Lower leg skin (tissue), 4 donors: ENCODE results near the gene RALGAPA1. TPM values are rescaled to one million over a fixed set of nuclear protein-coding genes. Genes with fewer than 3 reads are reported as not detected.

Experiments
- DNase-seq, 2 donors: peaks; one replicate each; pipeline ENCODE4 v3.0.0-alpha.2; 2019; ENCODE audit warnings: low spot score in 2 of 2
- H3K4me3 ChIP-seq: fragments of 200-600 bp; sonication (generic); 2 replicates; pipeline ENCODE4 v1.5.1; 2017; ENCODE audit warnings: mild to moderate bottlenecking, low read depth; ENCODE audit not compliant: poor library complexity, severe bottlenecking
- CTCF ChIP-seq, 3 donors: fragments of 450-650 bp; IDR thresholded peaks; one replicate each; pipeline ENCODE4 v1.5.1; 2016; ENCODE audit warnings: antibody characterized with exemption in 3 of 3, mild to moderate bottlenecking in 3 of 3, moderate library complexity in 2 of 3
- POLR2A ChIP-seq, 2 donors: fragments of 450-650 bp; IDR thresholded peaks; one replicate each; pipeline ENCODE4 v1.6.1; 2016 to 2017; ENCODE audit warnings: antibody characterized with exemption in 2 of 2, mild to moderate bottlenecking in 1 of 2, moderate library complexity in 1 of 2
- WGBS, 2 donors: methylation state at CpG; one replicate each; pipeline ENCODE4 v1.1.5; 2018; 5-methylcytosine and 5-hydroxymethylcytosine counted together
- intact Hi-C: fragments of 100-400 bp; cut with DNase I; formaldehyde crosslinking; loops from one replicate; pipeline ENCODE4 v1.15.0; 2023; ENCODE audit warnings: low total_unique reads
- total RNA-seq, 4 donors: library from RNA; depleted of rRNA; stranded (reverse); fragments of >200 nt; gene quantifications; one replicate each; pipeline ENCODE4 v1.1.0, GENCODE V29; 2016

RALGAPA1 gene
- total RNA-seq, 4 donors from 2014 or later, result 48.4 to 56.9 (median 50.2) TPM

GRCh38 chr14:35526962-35527361 is 282.1 kb downstream of the RALGAPA1 start:
- 88 to 96% methylated on average over 2 of the region's 2 CpGs for WGBS, 2 donors
- TF ChIP-seq POLR2A (IDR thresholded peaks at IDR 0.05) (no peak), CTCF (IDR thresholded peaks at IDR 0.05) (no peak)
- no peak for DNase-seq
- intact Hi-C loops, result no loop called here
- H3K4me3 ChIP-seq, result no peak overlapping the region

- no peak for DNase-seq
- TF ChIP-seq CTCF (IDR thresholded peaks at IDR 0.05) (no peak), POLR2A (IDR thresholded peaks at IDR 0.05) (no peak)
- intact Hi-C loops, result no loop called here
- H3K4me3 ChIP-seq, result no peak overlapping the region
- WGBS, 2 donors, result 91 to 92% methylated on average over 3 of the region's 3 CpGs
Observed at GRCh38 chr14:35525695-35526094, 283.4 kb downstream of the RALGAPA1 start.

GRCh38 chr14:35519986-35520385 is 289.1 kb downstream of the RALGAPA1 start:
- no peak for DNase-seq
- intact Hi-C loops, result no loop called here
- WGBS, 2 donors, result 69% methylated on average over 2 of the region's 2 CpGs
- TF ChIP-seq POLR2A (IDR thresholded peaks at IDR 0.05) (no peak), CTCF (IDR thresholded peaks at IDR 0.05) (no peak)
- H3K4me3 ChIP-seq, result no peak overlapping the region

GRCh38 chr14:35515916-35516315 is 293.2 kb downstream of the RALGAPA1 start:
- TF ChIP-seq CTCF (IDR thresholded peaks at IDR 0.05), result no peak
- TF ChIP-seq POLR2A (IDR thresholded peaks at IDR 0.05), result no peak
- WGBS, 2 donors, result 76% methylated on average over 1 of the region's 1 CpG
- DNase-seq, result no peak
- H3K4me3 ChIP-seq, result no peak overlapping the region
- intact Hi-C loops, result no loop called here

GRCh38 chr14:35512765-35513164 is 296.3 kb downstream of the RALGAPA1 start:
- no peak for TF ChIP-seq CTCF (IDR thresholded peaks at IDR 0.05)
- TF ChIP-seq POLR2A (IDR thresholded peaks at IDR 0.05), result no peak
- DNase-seq, result no peak
- H3K4me3 ChIP-seq, result no peak overlapping the region
- WGBS, 2 donors, result 89 to 91% methylated on average over 4 of the region's 4 CpGs
- intact Hi-C loops, result no loop called here

- WGBS, 2 donors, result 52 to 53% methylated on average over 2 of the region's 2 CpGs
- intact Hi-C loops, result no loop called here
- no peak for TF ChIP-seq POLR2A (IDR thresholded peaks at IDR 0.05)
- TF ChIP-seq CTCF (IDR thresholded peaks at IDR 0.05), result no peak
- H3K4me3 ChIP-seq, result no peak overlapping the region
- DNase-seq, result no peak
Observed at GRCh38 chr14:35509846-35510245, 299.2 kb downstream of the RALGAPA1 start.
